KMS-11 (cell line): ENCODE measurements around the gene MT1B.

Source experiments
- H2AFZ ChIP-seq: fragments of 200-600 bp; sonication (generic); 2 replicates; pipeline ENCODE4 v1.6.1; 2016; ENCODE audit warnings: antibody characterized with exemption, mixed run types, low read depth
- H3K27ac ChIP-seq: fragments of 200-600 bp; sonication (generic); 2 replicates; pipeline ENCODE4 v1.6.1; 2016; ENCODE audit warnings: mild to moderate bottlenecking, mixed run types
- H3K27me3 ChIP-seq: fragments of 200-600 bp; sonication (generic); 2 replicates; pipeline ENCODE4 v1.6.1; 2017; ENCODE audit warnings: mild to moderate bottlenecking, low read depth, mixed run types, moderate library complexity; ENCODE audit not compliant: insufficient read depth
- H3K36me3 ChIP-seq: fragments of 200-600 bp; sonication (generic); 2 replicates; pipeline ENCODE4 v1.6.1; 2017; ENCODE audit warnings: mild to moderate bottlenecking, mixed run types; ENCODE audit not compliant: insufficient read depth
- H3K4me1 ChIP-seq: fragments of 200-600 bp; sonication (generic); 2 replicates; pipeline ENCODE4 v1.6.1; 2016; ENCODE audit warnings: mild to moderate bottlenecking, low read depth, mixed run types; ENCODE audit not compliant: poor library complexity, severe bottlenecking
- H3K4me2 ChIP-seq: fragments of 200-600 bp; sonication (generic); 2 replicates; pipeline ENCODE4 v1.7.0; 2016; ENCODE audit warnings: mild to moderate bottlenecking, mixed run types
- H3K4me3 ChIP-seq: fragments of 200-600 bp; sonication (generic); IDR thresholded peaks from 2 replicates; pipeline ENCODE4 v1.6.1; 2017; ENCODE audit warnings: low read depth, low read length, mixed read lengths; ENCODE audit not compliant: insufficient read depth
- H3K79me2 ChIP-seq: fragments of 200-600 bp; sonication (generic); 2 replicates; pipeline ENCODE4 v1.6.1; 2016; ENCODE audit warnings: low read depth, mixed run types; ENCODE audit not compliant: insufficient read depth
- H3K9ac ChIP-seq: fragments of 200-600 bp; sonication (generic); 2 replicates; pipeline ENCODE4 v1.6.1; 2016; ENCODE audit warnings: mild to moderate bottlenecking, mixed run types
- H4K20me1 ChIP-seq: fragments of 200-600 bp; sonication (generic); 2 replicates; pipeline ENCODE4 v1.6.1; 2016; ENCODE audit warnings: mild to moderate bottlenecking, mixed run types; ENCODE audit not compliant: insufficient read depth
- CTCF ChIP-seq: fragments of 200-600 bp; sonication (generic); conservative IDR thresholded peaks from 2 replicates; pipeline ENCODE4 v1.6.1; 2017; ENCODE audit warnings: low read depth, mild to moderate bottlenecking, antibody characterized with exemption, low read length, moderate library complexity, mixed read lengths

Gene MT1B

GRCh38 chr16:56688762-56689161, 37.1 kb downstream of the MT1B start:
- H3K27me3 ChIP-seq, result no peaks in the 10 kb centered on the region
- no peaks in the 10 kb centered on the region for H4K20me1 ChIP-seq
- no peak overlapping the region for H3K4me2 ChIP-seq
- no peaks in the 10 kb centered on the region for H3K36me3 ChIP-seq
- no peak for TF ChIP-seq CTCF
- no peaks in the 10 kb centered on the region for H3K79me2 ChIP-seq
- no peak overlapping the region for H2AFZ ChIP-seq
- no peaks in the 10 kb centered on the region for H3K4me1 ChIP-seq
- no peak overlapping the region for H3K9ac ChIP-seq
- H3K4me3 ChIP-seq, result no peak overlapping the region
- H3K27ac ChIP-seq, result no peak overlapping the region

- no peak overlapping the region for H3K27ac ChIP-seq
- no peak overlapping the region for H3K9ac ChIP-seq
- H3K4me1 ChIP-seq, result no peaks in the 10 kb centered on the region
- no peak overlapping the region for H3K4me3 ChIP-seq
- H3K79me2 ChIP-seq, result no peaks in the 10 kb centered on the region
- H3K27me3 ChIP-seq, result no peaks in the 10 kb centered on the region
- no peaks in the 10 kb centered on the region for H3K36me3 ChIP-seq
- H2AFZ ChIP-seq, result no peak overlapping the region
- no peak overlapping the region for H3K4me2 ChIP-seq
- no peak for TF ChIP-seq CTCF
- no peaks in the 10 kb centered on the region for H4K20me1 ChIP-seq
Measured at GRCh38 chr16:56689171-56689570, 37.5 kb downstream of the MT1B start.

GRCh38 chr16:56690420-56691122, 38.9 kb downstream of the MT1B start:
- Histone ChIP-seq H3K4me1 (no peaks in the 10 kb centered on the region), H2AFZ (no peak overlapping the region), H3K9ac (no peak overlapping the region), H3K4me3 (no peak overlapping the region), H3K79me2 (no peaks in the 10 kb centered on the region), H4K20me1 (no peaks in the 10 kb centered on the region), H3K27ac (no peak overlapping the region), H3K4me2 (no peak overlapping the region), H3K36me3 (no peaks in the 10 kb centered on the region), H3K27me3 (no peaks in the 10 kb centered on the region)
- no peak for TF ChIP-seq CTCF

- Histone ChIP-seq H3K4me3 (no peak overlapping the region), H3K36me3 (no peaks in the 10 kb centered on the region), H3K9ac (no peak overlapping the region), H4K20me1 (no peaks in the 10 kb centered on the region), H3K79me2 (no peaks in the 10 kb centered on the region), H3K4me1 (no peaks in the 10 kb centered on the region), H3K27me3 (no peaks in the 10 kb centered on the region), H3K27ac (no peak overlapping the region), H3K4me2 (no peak overlapping the region), H2AFZ (no peak overlapping the region)
- no peak for TF ChIP-seq CTCF
Measured at GRCh38 chr16:56691885-56692284, 40.2 kb downstream of the MT1B start.
